ENCODE data around the gene CZIB. TPM values are rescaled to one million over a fixed set of nuclear protein-coding genes. Genes with fewer than 3 reads are reported as not detected.
A peak's percentile ranks its signal among the peaks of the same experiment; 100 is the strongest.

The CZIB gene
- total RNA-seq, 1 donor from 2014 or later, result 59.8 TPM

- no peak for DNase-seq (ENCODE audit: extremely low spot score, unreplicated experiment)
- Mint-ChIP-seq H3K4me3 (ENCODE audit: unreplicated experiment) (no peak overlapping the region), H3K27ac (ENCODE audit: unreplicated experiment) (no peak overlapping the region), H3K4me1 (ENCODE audit: unreplicated experiment) (peaks cover 20% of the 10 kb centered on the region), H3K36me3 (ENCODE audit: unreplicated experiment) (no peaks in the 10 kb centered on the region), H3K9me3 (ENCODE audit: unreplicated experiment) (no peaks in the 10 kb centered on the region), H3K27me3 (ENCODE audit: unreplicated experiment) (no peaks in the 10 kb centered on the region)
- no peak for TF ChIP-seq CTCF (IDR thresholded peaks at IDR 0.05)
Observed at GRCh38 chr1:53241828-53242227, 21.4 kb upstream of the CZIB start.

GRCh38 chr1:53238197-53239155, 18.0 kb upstream of the CZIB start, which contains the start of gene MAGOH:
MAGOH (minus strand) TSS chr1:53238518; CDS start chr1:53238448, 70 bp downstream.
- Mint-ChIP-seq H3K4me1 (ENCODE audit: unreplicated experiment) (peaks cover 30% of the 10 kb centered on the region), H3K27ac (ENCODE audit: unreplicated experiment) (peak within 1 kb of the TSS; percentile 94), H3K9me3 (ENCODE audit: unreplicated experiment) (no peaks in the 10 kb centered on the region), H3K36me3 (ENCODE audit: unreplicated experiment) (peaks cover 12% of the 10 kb centered on the region), H3K4me3 (ENCODE audit: unreplicated experiment) (peak within 1 kb of the TSS; percentile 96), H3K27me3 (ENCODE audit: unreplicated experiment) (no peaks in the 10 kb centered on the region)
- TF ChIP-seq CTCF (IDR thresholded peaks at IDR 0.05), result no peak
- DNase-seq (ENCODE audit: extremely low spot score, unreplicated experiment), result peak; percentile 97

GRCh38 chr1:53237638-53238037, 17.2 kb upstream of the CZIB start:
- Mint-ChIP-seq H3K27me3 (ENCODE audit: unreplicated experiment) (no peaks in the 10 kb centered on the region), H3K36me3 (ENCODE audit: unreplicated experiment) (peaks cover 14% of the 10 kb centered on the region), H3K9me3 (ENCODE audit: unreplicated experiment) (no peaks in the 10 kb centered on the region), H3K27ac (ENCODE audit: unreplicated experiment) (peak overlapping the region; percentile 94), H3K4me3 (ENCODE audit: unreplicated experiment) (peak overlapping the region; percentile 96), H3K4me1 (ENCODE audit: unreplicated experiment) (peaks cover 30% of the 10 kb centered on the region)
- no peak for TF ChIP-seq CTCF (IDR thresholded peaks at IDR 0.05)
- DNase-seq (ENCODE audit: extremely low spot score, unreplicated experiment), result no peak

GRCh38 chr1:53220962-53221286, 490 bp upstream of the CZIB start:
- Mint-ChIP-seq H3K4me3 (ENCODE audit: unreplicated experiment) (peak overlapping the region; percentile 88), H3K36me3 (ENCODE audit: unreplicated experiment) (peaks cover 10% of the 10 kb centered on the region), H3K4me1 (ENCODE audit: unreplicated experiment) (peaks cover 21% of the 10 kb centered on the region), H3K27me3 (ENCODE audit: unreplicated experiment) (no peaks in the 10 kb centered on the region), H3K27ac (ENCODE audit: unreplicated experiment) (peak overlapping the region; percentile 97), H3K9me3 (ENCODE audit: unreplicated experiment) (no peaks in the 10 kb centered on the region)
- TF ChIP-seq CTCF (IDR thresholded peaks at IDR 0.05), result no peak
- no peak for DNase-seq (ENCODE audit: extremely low spot score, unreplicated experiment)

- H3K4me1 Mint-ChIP-seq (ENCODE audit: unreplicated experiment), result peaks cover 21% of the 10 kb centered on the region
- no peaks in the 10 kb centered on the region for H3K9me3 Mint-ChIP-seq (ENCODE audit: unreplicated experiment)
- DNase-seq (ENCODE audit: extremely low spot score, unreplicated experiment), result no peak
- H3K4me3 Mint-ChIP-seq (ENCODE audit: unreplicated experiment), result peak overlapping the region; percentile 88
- peak overlapping the region; percentile 97 for H3K27ac Mint-ChIP-seq (ENCODE audit: unreplicated experiment)
- no peaks in the 10 kb centered on the region for H3K27me3 Mint-ChIP-seq (ENCODE audit: unreplicated experiment)
- peaks cover 12% of the 10 kb centered on the region for H3K36me3 Mint-ChIP-seq (ENCODE audit: unreplicated experiment)
- no peak for TF ChIP-seq CTCF (IDR thresholded peaks at IDR 0.05)
Observed at GRCh38 chr1:53219711-53220110, 723 bp downstream of the CZIB start.

Measured in osteocyte (in vitro differentiated cells).